NAMALWA (cell line): ENCODE data around the gene PRMT6.
"Not testable (repeated sequence)": the region's sequence is repeated elsewhere in the genome, so short reads cannot be mapped to it uniquely, and the experiment has no call there.

Experiments
- DNase-seq: peaks from one replicate; pipeline ENCODE4 v3.0.0-alpha.2; 2015; ENCODE audit warnings: low spot score

PRMT6 gene

GRCh38 chr1:107056426-107057196 is at the start of gene PRMT6:
Gene PRMT6 (plus strand): TSS chr1:107056674. CDS start chr1:107056716, 42 bp downstream.
- peak; percentile 85 for DNase-seq

- DNase-seq = no peak
Measured at GRCh38 chr1:107009281-107009680, 47.2 kb upstream of the PRMT6 start.

- no peak for DNase-seq
Measured at GRCh38 chr1:107010582-107010981, 45.9 kb upstream of the PRMT6 start.

- peak; percentile 4 for DNase-seq
Measured at GRCh38 chr1:107016376-107016978, 40.0 kb upstream of the PRMT6 start.

- no peak for DNase-seq
Measured at GRCh38 chr1:107018445-107018844, 38.0 kb upstream of the PRMT6 start.

GRCh38 chr1:107019166-107019565 is 37.3 kb upstream of the PRMT6 start:
- DNase-seq = no peak

GRCh38 chr1:107038874-107039273 is 17.6 kb upstream of the PRMT6 start:
- DNase-seq = not testable (repeated sequence)

- not testable (repeated sequence) for DNase-seq
Measured at GRCh38 chr1:107044310-107045220, 11.9 kb upstream of the PRMT6 start.

GRCh38 chr1:107047602-107048001 is 8.9 kb upstream of the PRMT6 start:
- peak; percentile 12 for DNase-seq

GRCh38 chr1:107048241-107048640 is 8.2 kb upstream of the PRMT6 start:
- DNase-seq = no peak

- DNase-seq = no peak
Measured at GRCh38 chr1:107051266-107051665, 5.2 kb upstream of the PRMT6 start.

GRCh38 chr1:107055919-107056425 is 502 bp upstream of the PRMT6 start:
- DNase-seq = not testable (repeated sequence)

- peak; percentile 48 for DNase-seq
Measured at GRCh38 chr1:107057197-107058133, 991 bp downstream of the PRMT6 start.

- DNase-seq = peak; percentile 4
Measured at GRCh38 chr1:107058245-107059032, 2.0 kb downstream of the PRMT6 start.

- DNase-seq = no peak
Measured at GRCh38 chr1:107061886-107062285, 5.4 kb downstream of the PRMT6 start.

- no peak for DNase-seq
Measured at GRCh38 chr1:107073493-107073892, 17.0 kb downstream of the PRMT6 start.

GRCh38 chr1:107076841-107077240 is 20.4 kb downstream of the PRMT6 start:
- DNase-seq = no peak

GRCh38 chr1:107079249-107079648 is 22.8 kb downstream of the PRMT6 start:
- no peak for DNase-seq

GRCh38 chr1:107081102-107081501 is 24.6 kb downstream of the PRMT6 start:
- DNase-seq = no peak

GRCh38 chr1:107091418-107091817 is 34.9 kb downstream of the PRMT6 start:
- no peak for DNase-seq
